Breast epithelium (tissue), 3 donors: ENCODE results near the gene BTN3A1.

Source experiments
- POLR2A ChIP-seq: fragments of 450-650 bp; IDR thresholded peaks from one replicate; pipeline ENCODE4 v1.6.1; 2016; ENCODE audit warnings: antibody characterized with exemption, mild to moderate bottlenecking, moderate library complexity
- POLR2AphosphoS5 ChIP-seq, 3 donors: sonication (generic); formaldehyde crosslinking; IDR thresholded peaks; one replicate each; pipeline ENCODE4 v1.6.1; 2017; ENCODE audit warnings: antibody characterized with exemption in 3 of 3
- TF ChIP-seq, protein P1 (sequence below), 3 donors: fragments of 450-650 bp; IDR thresholded peaks; one replicate each; pipeline ENCODE4 v1.5.1; 2016 to 2017; ENCODE audit warnings: antibody characterized with exemption in 3 of 3, mild to moderate bottlenecking in 3 of 3, moderate library complexity in 3 of 3

DNA sequence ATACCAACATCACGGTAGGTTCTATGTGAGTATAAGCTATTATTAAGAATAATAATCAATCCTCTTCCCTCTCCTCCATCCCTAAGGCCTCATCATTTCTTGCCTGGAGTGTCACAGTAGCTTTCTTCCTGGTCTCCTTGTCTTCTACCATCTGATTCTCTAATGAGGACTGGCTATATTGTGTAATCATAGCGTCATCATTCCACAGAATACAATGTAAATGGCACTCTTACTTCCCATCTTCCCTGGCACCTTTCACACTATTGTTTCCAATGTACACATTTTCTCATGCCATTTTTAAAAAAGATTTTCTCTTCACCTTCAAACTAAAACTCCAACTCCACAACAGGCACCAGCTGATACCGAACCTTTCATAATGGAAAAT, 39.2 kb upstream of the BTN3A1 start:
- TF ChIP-seq, protein P1, sequence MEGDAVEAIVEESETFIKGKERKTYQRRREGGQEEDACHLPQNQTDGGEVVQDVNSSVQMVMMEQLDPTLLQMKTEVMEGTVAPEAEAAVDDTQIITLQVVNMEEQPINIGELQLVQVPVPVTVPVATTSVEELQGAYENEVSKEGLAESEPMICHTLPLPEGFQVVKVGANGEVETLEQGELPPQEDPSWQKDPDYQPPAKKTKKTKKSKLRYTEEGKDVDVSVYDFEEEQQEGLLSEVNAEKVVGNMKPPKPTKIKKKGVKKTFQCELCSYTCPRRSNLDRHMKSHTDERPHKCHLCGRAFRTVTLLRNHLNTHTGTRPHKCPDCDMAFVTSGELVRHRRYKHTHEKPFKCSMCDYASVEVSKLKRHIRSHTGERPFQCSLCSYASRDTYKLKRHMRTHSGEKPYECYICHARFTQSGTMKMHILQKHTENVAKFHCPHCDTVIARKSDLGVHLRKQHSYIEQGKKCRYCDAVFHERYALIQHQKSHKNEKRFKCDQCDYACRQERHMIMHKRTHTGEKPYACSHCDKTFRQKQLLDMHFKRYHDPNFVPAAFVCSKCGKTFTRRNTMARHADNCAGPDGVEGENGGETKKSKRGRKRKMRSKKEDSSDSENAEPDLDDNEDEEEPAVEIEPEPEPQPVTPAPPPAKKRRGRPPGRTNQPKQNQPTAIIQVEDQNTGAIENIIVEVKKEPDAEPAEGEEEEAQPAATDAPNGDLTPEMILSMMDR (IDR thresholded peaks at IDR 0.05): no peak
- no peak for TF ChIP-seq POLR2AphosphoS5 (IDR thresholded peaks at IDR 0.05)
- TF ChIP-seq POLR2A: no peak
